Progenitor cell of endocrine pancreas (in vitro differentiated cells): Measurements from ENCODE around the gene HPCAL1. TPM values are rescaled to one million over a fixed set of nuclear protein-coding genes. Genes with fewer than 3 reads are reported as not detected.

Experiments used
- DNase-seq: peaks from one replicate; pipeline ENCODE4 v3.0.0; 2021; ENCODE audit warnings: low spot score; ENCODE audit not compliant: unreplicated experiment
- H3K27ac Mint-ChIP-seq: 2 replicates; pipeline ENCODE4 v1.8.0; 2021; ENCODE audit warnings: mild to moderate bottlenecking, moderate library complexity, mixed read lengths
- H3K27me3 Mint-ChIP-seq: 2 replicates; pipeline ENCODE4 v1.8.0; 2021; ENCODE audit warnings: mixed read lengths
- H3K36me3 Mint-ChIP-seq: 2 replicates; pipeline ENCODE4 v1.8.0; 2022; ENCODE audit warnings: mixed read lengths; ENCODE audit not compliant: insufficient read depth
- H3K4me1 Mint-ChIP-seq: 2 replicates; pipeline ENCODE4 v1.8.0; 2021; ENCODE audit warnings: low read depth, mixed read lengths
- H3K4me3 Mint-ChIP-seq: 2 replicates; pipeline ENCODE4 v1.8.0; 2021; ENCODE audit warnings: low read depth, mild to moderate bottlenecking, moderate library complexity, mixed read lengths
- H3K9me3 Mint-ChIP-seq: 2 replicates; pipeline ENCODE4 v1.8.0; 2021; ENCODE audit warnings: low read depth, mixed read lengths
- total RNA-seq: library from RNA; stranded (reverse); gene quantifications from 2 replicates; pipeline ENCODE4 v1.2.1, GENCODE V29; 2021
- TF ChIP-seq, protein P1 (sequence below): fragments of 200-600 bp; sonication (generic); IDR thresholded peaks from one replicate; pipeline ENCODE4 v1.5.0; 2021; ENCODE audit warnings: antibody characterized with exemption, mild to moderate bottlenecking; ENCODE audit not compliant: unreplicated experiment

The HPCAL1 gene
- total RNA-seq, 1 donor from 2014 or later = 16.5 TPM

DNA sequence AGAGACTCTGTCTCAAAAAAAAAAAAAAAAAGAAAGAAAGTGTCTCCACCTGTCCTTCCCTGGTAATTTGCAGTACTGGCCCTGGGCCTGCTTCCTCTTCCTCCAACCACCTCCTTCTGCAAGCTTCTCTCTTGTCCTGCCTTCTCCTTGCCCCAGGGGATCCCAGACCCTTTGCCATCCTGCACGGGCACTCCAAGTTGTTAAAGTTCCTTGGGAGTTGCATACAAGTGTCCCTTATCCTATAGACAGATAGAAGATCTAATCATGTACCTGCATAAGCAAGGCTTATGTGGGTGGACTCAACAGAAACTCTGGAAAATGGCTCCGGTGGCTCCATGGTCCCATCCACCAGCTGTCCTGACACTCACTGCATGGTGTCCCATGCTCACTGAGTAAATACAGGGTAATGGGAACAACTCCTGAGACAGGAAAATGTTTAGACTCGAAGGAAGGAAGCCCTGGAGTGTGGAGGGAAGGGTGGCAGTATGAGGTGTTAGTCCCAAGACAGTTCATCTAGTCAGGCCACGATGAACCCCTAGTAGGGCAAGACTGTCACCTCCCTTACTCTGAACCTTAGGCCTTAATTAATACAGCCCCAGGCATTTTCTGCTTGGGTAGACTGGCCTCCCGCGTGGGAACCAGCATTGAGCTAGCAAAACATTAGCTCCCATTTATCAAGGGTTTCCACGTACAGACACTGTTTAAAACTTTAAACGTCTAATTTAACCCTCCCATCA is 128.3 kb downstream of the HPCAL1 start:
- Mint-ChIP-seq H3K27me3 (peaks cover 10% of the 10 kb centered on the region), H3K4me3 (no peak overlapping the region), H3K36me3 (peaks cover 1% of the 10 kb centered on the region), H3K27ac (no peak overlapping the region), H3K9me3 (no peaks in the 10 kb centered on the region), H3K4me1 (peaks cover 6% of the 10 kb centered on the region)
- TF ChIP-seq, protein P1, sequence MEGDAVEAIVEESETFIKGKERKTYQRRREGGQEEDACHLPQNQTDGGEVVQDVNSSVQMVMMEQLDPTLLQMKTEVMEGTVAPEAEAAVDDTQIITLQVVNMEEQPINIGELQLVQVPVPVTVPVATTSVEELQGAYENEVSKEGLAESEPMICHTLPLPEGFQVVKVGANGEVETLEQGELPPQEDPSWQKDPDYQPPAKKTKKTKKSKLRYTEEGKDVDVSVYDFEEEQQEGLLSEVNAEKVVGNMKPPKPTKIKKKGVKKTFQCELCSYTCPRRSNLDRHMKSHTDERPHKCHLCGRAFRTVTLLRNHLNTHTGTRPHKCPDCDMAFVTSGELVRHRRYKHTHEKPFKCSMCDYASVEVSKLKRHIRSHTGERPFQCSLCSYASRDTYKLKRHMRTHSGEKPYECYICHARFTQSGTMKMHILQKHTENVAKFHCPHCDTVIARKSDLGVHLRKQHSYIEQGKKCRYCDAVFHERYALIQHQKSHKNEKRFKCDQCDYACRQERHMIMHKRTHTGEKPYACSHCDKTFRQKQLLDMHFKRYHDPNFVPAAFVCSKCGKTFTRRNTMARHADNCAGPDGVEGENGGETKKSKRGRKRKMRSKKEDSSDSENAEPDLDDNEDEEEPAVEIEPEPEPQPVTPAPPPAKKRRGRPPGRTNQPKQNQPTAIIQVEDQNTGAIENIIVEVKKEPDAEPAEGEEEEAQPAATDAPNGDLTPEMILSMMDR = no peak
- DNase-seq = no peak

- no peak for DNase-seq
- no peaks in the 10 kb centered on the region for H3K9me3 Mint-ChIP-seq
- peaks cover 1% of the 10 kb centered on the region for H3K36me3 Mint-ChIP-seq
- TF ChIP-seq, protein P1 = no peak
- H3K27ac Mint-ChIP-seq = no peak overlapping the region
- H3K4me3 Mint-ChIP-seq = peak overlapping the region; percentile 14
- H3K27me3 Mint-ChIP-seq = peaks cover 10% of the 10 kb centered on the region
- H3K4me1 Mint-ChIP-seq = peaks cover 6% of the 10 kb centered on the region
Measured at GRCh38 chr2:10431797-10432196, 129.1 kb downstream of the HPCAL1 start.

- DNase-seq = no peak
- H3K36me3 Mint-ChIP-seq = peaks cover 1% of the 10 kb centered on the region
- TF ChIP-seq, protein P1 = no peak
- peaks cover 6% of the 10 kb centered on the region for H3K4me1 Mint-ChIP-seq
- peak overlapping the region; percentile 14 for H3K4me3 Mint-ChIP-seq
- H3K27me3 Mint-ChIP-seq = peaks cover 10% of the 10 kb centered on the region
- H3K9me3 Mint-ChIP-seq = no peaks in the 10 kb centered on the region
- no peak overlapping the region for H3K27ac Mint-ChIP-seq
Measured at GRCh38 chr2:10432311-10433181, 129.8 kb downstream of the HPCAL1 start.

DNA sequence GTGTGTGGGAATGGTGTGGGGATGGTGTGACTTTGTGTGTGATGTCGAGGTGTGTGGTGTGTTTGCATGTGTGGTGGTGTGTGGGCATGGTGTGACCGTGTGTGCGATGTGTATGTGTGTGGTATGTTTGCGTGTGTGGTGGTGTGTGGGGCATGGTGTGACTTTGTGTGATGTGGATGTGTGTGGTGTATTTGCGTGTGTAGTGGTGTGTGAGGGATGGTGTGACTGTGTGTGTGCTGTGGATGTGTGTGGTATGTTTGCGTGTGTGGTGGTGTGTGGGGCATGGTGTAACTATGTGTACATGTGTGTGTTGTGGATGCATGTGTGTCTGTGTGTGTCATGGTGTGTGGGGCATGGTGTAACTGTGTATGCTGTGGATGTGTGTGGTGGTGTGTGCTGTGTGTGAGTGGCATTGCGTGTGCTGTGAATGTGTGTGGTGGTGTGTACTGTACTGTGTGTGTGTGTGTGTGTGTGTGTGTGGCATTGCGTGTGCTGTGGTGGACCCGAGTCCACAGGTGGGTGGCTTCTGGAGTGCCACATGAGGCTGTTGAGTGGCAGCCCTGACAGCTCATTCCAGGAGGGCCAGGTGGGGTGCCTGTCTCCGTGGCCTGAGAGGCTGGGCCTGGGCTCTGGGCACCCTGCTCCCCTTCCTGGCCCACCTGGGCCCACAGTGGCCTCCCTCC is 130.7 kb downstream of the HPCAL1 start:
- no peak overlapping the region for H3K4me3 Mint-ChIP-seq
- peaks cover under 1% of the 10 kb centered on the region for H3K36me3 Mint-ChIP-seq
- H3K27ac Mint-ChIP-seq = no peak overlapping the region
- no peak for DNase-seq
- peaks cover 10% of the 10 kb centered on the region for H3K27me3 Mint-ChIP-seq
- H3K9me3 Mint-ChIP-seq = no peaks in the 10 kb centered on the region
- TF ChIP-seq, protein P1 = no peak
- H3K4me1 Mint-ChIP-seq = peaks cover 6% of the 10 kb centered on the region
